Calu3 (cell line): ENCODE data around the gene METTL27. TPM values are rescaled to one million over a fixed set of nuclear protein-coding genes. Genes with fewer than 3 reads are reported as not detected.
"Not testable (repeated sequence)": the region's sequence is repeated elsewhere in the genome, so short reads cannot be mapped to it uniquely, and the experiment has no call there.

Experiments
- BruUV-seq: library from RNA; stranded (reverse); fragments of 400-500 nt; replicated peaks from 2 replicates; lab custom pipeline; 2021; lab: Mats Ljungman, UMichigan
- CTCF ChIA-PET: fragments of 300-600 bp; sonication (Branson Sonifier 250); formaldehyde crosslinking; loops from one replicate; lab custom pipeline; 2022; ENCODE audit warnings: antibody characterized with exemption; lab: Charles Lee
- DNase-seq: peaks from one replicate; pipeline ENCODE4 v3.0.0; 2022
- H3K27ac Mint-ChIP-seq: one replicate; pipeline ENCODE4 v1.8.0; 2022; ENCODE audit warnings: mixed read lengths; ENCODE audit not compliant: unreplicated experiment
- H3K27me3 Mint-ChIP-seq: one replicate; pipeline ENCODE4 v1.8.0; 2022; ENCODE audit warnings: mixed read lengths; ENCODE audit not compliant: unreplicated experiment
- H3K36me3 Mint-ChIP-seq: one replicate; pipeline ENCODE4 v1.8.0; 2022; ENCODE audit warnings: mild to moderate bottlenecking, moderate library complexity, mixed read lengths; ENCODE audit not compliant: insufficient read depth, unreplicated experiment
- H3K4me1 Mint-ChIP-seq: one replicate; pipeline ENCODE4 v1.8.0; 2022; ENCODE audit warnings: mild to moderate bottlenecking, low read depth, mixed read lengths; ENCODE audit not compliant: unreplicated experiment
- H3K4me3 Mint-ChIP-seq: one replicate; pipeline ENCODE4 v1.8.0; 2022; ENCODE audit warnings: mild to moderate bottlenecking, low read depth, moderate library complexity, mixed read lengths; ENCODE audit not compliant: unreplicated experiment
- H3K9me3 Mint-ChIP-seq: one replicate; pipeline ENCODE4 v1.8.0; 2022; ENCODE audit warnings: low read depth, mixed read lengths; ENCODE audit not compliant: unreplicated experiment
- CTCF ChIP-seq: fragments of 200-600 bp; IDR thresholded peaks from one replicate; pipeline ENCODE4 v1.8.0; 2022; ENCODE audit warnings: antibody characterized with exemption; ENCODE audit not compliant: unreplicated experiment
- intact Hi-C: fragments of 100-400 bp; cut with micrococcal nuclease; formaldehyde crosslinking; loops from one replicate; pipeline ENCODE4 v1.10.0; 2022; ENCODE audit not compliant: unreplicated experiment
- total RNA-seq: library from RNA; stranded (reverse); gene quantifications from 2 replicates; pipeline ENCODE4 v1.2.3, GENCODE V29; 2022

Gene METTL27
- total RNA-seq, 1 experiment from 2014 or later: 14.3 TPM

GRCh38 chr7:73795188-73795587 is 47.1 kb downstream of the METTL27 start:
- intact Hi-C loops, CTCF ChIA-PET, H3K27ac Mint-ChIP-seq, DNase-seq, H3K4me3 Mint-ChIP-seq, H3K27me3 Mint-ChIP-seq, H3K9me3 Mint-ChIP-seq, BruUV-seq, H3K36me3 Mint-ChIP-seq: not testable (repeated sequence)
- peaks cover 16% of the 10 kb centered on the region for H3K4me1 Mint-ChIP-seq

- DNase-seq, H3K9me3 Mint-ChIP-seq, H3K27me3 Mint-ChIP-seq, BruUV-seq, H3K4me3 Mint-ChIP-seq, intact Hi-C loops, H3K27ac Mint-ChIP-seq, H3K4me1 Mint-ChIP-seq, H3K36me3 Mint-ChIP-seq: not testable (repeated sequence)
- CTCF ChIA-PET: interaction anchor here (0.7 kb wide), 1 partner anchor 56 kb away, joined by 3 read pairs; no protein-coding TSS in a partner anchor
Measured at GRCh38 chr7:73791170-73791690, 51.1 kb downstream of the METTL27 start.

GRCh38 chr7:73789051-73789450 is 53.3 kb downstream of the METTL27 start:
- H3K36me3 Mint-ChIP-seq: no peaks in the 10 kb centered on the region
- TF ChIP-seq CTCF: no peak
- intact Hi-C loops: no loop called here
- no TSS peak for BruUV-seq
- CTCF ChIA-PET: no interaction called here
- peaks cover 8% of the 10 kb centered on the region for H3K4me1 Mint-ChIP-seq
- no peak for DNase-seq
- H3K4me3 Mint-ChIP-seq: no peak overlapping the region
- H3K27ac Mint-ChIP-seq: no peak overlapping the region
- H3K9me3 Mint-ChIP-seq: no peaks in the 10 kb centered on the region
- no peaks in the 10 kb centered on the region for H3K27me3 Mint-ChIP-seq

GRCh38 chr7:73787786-73788048 is 54.6 kb downstream of the METTL27 start:
- BruUV-seq, H3K4me1 Mint-ChIP-seq, H3K27me3 Mint-ChIP-seq, CTCF ChIA-PET, DNase-seq, H3K36me3 Mint-ChIP-seq, H3K9me3 Mint-ChIP-seq, H3K27ac Mint-ChIP-seq, intact Hi-C loops, H3K4me3 Mint-ChIP-seq: not testable (repeated sequence)

- intact Hi-C loops: no loop called here
Measured at GRCh38 chr7:73786588-73786987, 55.7 kb downstream of the METTL27 start.

More at GRCh38 chr7:73786588-73786987, 55.7 kb downstream of the METTL27 start:
- no peak for TF ChIP-seq CTCF
- Mint-ChIP-seq H3K4me1 (peaks cover under 1% of the 10 kb centered on the region), H3K9me3 (no peaks in the 10 kb centered on the region), H3K36me3 (no peaks in the 10 kb centered on the region), H3K4me3 (no peak overlapping the region), H3K27me3 (no peaks in the 10 kb centered on the region), H3K27ac (no peak overlapping the region)
- CTCF ChIA-PET: no interaction called here
- DNase-seq: no peak
- no TSS peak for BruUV-seq

Other genes starting within 250 kb of the METTL27 start
- 1.1 and 3.0 TPM in 2 replicates for gene MLXIPL, start 218.0 kb downstream of the METTL27 start, total RNA-seq
- gene VPS37D, start 174.7 kb downstream of the METTL27 start, total RNA-seq: 0.94 and 1.3 TPM in 2 replicates
- gene DNAJC30, start 159.1 kb downstream of the METTL27 start, total RNA-seq: 10.1 and 10.5 TPM in 2 replicates
- 73.5 and 75.8 TPM in 2 replicates for gene BUD23, start 158.9 kb downstream of the METTL27 start, total RNA-seq
- 26.1 and 26.2 TPM in 2 replicates for gene STX1A, start 122.8 kb downstream of the METTL27 start, total RNA-seq
- 67.7 and 85.2 TPM in 2 replicates for gene ABHD11, start 103.7 kb downstream of the METTL27 start, total RNA-seq
- 122 and 135 TPM in 2 replicates for gene CLDN3, start 72.2 kb downstream of the METTL27 start, total RNA-seq
- 283 and 325 TPM in 2 replicates for gene CLDN4, start 11.5 kb downstream of the METTL27 start, total RNA-seq
- gene TMEM270, start 18.6 kb upstream of the METTL27 start, total RNA-seq: 0.59 and 1.2 TPM in 2 replicates
- gene ELN, start 185.7 kb upstream of the METTL27 start, total RNA-seq: 0.39 and 0.42 TPM in 2 replicates
- gene LIMK1, start 241.3 kb upstream of the METTL27 start, total RNA-seq: 32.2 and 34.4 TPM in 2 replicates